ENCODE measurements around the gene HIGD2A. TPM values are rescaled to one million over a fixed set of nuclear protein-coding genes. Genes with fewer than 3 reads are reported as not detected.
"Not testable (repeated sequence)": the region's sequence is repeated elsewhere in the genome, so short reads cannot be mapped to it uniquely, and the experiment has no call there.

Gene HIGD2A
- total RNA-seq, 1 donor from 2014 or later: 90.5 TPM

GRCh38 chr5:176394881-176395675, 6.5 kb downstream of the HIGD2A start:
- no peak for DNase-seq

- DNase-seq: no peak
These were observed 7.8 kb downstream of the HIGD2A start for GRCh38 chr5:176396330-176396729.

- no peak for DNase-seq
These were observed 9.3 kb downstream of the HIGD2A start for GRCh38 chr5:176397736-176398420.

GRCh38 chr5:176400382-176401156, 12.0 kb downstream of the HIGD2A start:
- no peak for DNase-seq

GRCh38 chr5:176401281-176402205, 13.0 kb downstream of the HIGD2A start:
- no peak for DNase-seq

DNA sequence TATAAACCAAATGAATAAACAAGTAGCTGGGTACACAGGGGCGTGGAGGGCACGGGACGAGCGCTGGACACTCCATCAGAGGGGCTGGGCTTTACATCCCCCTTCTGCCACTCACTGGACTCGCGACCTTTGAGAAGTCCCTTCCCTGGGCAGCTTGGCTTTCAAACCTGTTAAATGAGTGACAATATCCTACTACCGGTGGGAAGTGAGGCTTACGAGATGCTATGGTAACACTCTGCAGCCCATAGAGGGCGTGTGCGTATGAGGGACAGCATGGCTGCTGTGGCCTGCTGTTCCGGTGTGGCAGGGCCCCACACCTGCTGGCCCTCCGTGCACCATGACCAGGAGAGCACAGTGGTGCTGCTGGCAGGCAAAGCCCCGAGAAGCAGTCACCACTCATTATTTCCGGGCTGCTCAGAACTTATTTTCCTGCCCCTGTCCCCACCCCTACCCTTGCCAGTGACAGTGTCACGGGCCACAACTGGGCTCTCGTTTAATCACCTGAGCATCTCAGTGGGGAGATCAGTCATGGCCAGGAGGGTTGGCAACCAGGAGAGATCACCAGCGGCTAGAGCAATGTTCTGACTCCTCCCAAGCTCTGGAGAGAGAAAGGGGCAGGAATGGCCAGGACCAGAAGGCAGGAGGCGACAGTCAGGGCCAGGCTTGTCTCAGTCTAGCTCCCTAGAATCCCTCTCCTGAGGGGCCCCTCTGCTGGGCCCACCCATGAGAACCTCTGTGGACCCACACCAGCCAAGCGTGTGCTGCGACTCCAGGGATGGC, 17.3 kb downstream of the HIGD2A start:
- DNase-seq: no peak

GRCh38 chr5:176406436-176407052, 18.0 kb downstream of the HIGD2A start:
- no peak for DNase-seq

DNA sequence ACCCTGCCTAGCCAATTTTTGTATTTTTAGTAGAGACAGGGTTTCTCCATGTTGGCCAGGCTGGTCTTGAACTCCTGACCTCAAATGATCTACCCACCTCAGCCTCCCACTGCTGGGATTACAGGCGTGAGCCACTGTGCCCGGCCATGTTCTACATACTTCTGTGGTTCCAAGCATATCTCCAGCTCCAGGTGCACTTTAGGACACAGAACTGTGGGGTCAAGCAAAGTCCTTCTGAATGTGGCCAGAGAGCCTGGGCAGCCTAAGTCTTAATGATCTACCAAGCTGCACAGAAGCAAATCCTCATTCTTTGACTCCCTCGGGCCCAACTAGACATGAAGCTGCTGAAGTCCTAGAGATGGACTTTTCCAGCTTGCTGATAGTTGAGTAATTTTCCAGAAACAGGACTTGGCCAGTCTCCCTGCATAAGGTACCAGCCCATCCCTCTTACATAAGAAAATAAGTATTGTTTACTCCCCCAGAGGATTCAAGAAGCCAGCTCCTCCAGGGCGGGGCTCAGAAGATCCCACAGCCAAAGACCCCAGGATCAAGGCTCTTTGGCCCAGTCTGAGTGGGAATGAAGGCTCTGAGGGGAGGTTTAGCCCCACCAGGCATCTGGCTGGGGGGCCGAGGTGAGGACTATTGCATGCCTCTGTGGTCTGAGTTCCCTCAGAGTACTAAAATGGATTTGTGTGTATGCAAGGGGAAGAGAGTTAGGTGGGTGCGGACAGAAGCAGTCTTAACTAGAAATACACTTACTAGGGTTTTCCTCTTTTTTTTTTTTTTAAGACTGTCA, 19.1 kb downstream of the HIGD2A start:
- no peak for DNase-seq

- DNase-seq: not testable (repeated sequence)
These were observed 19.7 kb downstream of the HIGD2A start for GRCh38 chr5:176408252-176408573.

DNA sequence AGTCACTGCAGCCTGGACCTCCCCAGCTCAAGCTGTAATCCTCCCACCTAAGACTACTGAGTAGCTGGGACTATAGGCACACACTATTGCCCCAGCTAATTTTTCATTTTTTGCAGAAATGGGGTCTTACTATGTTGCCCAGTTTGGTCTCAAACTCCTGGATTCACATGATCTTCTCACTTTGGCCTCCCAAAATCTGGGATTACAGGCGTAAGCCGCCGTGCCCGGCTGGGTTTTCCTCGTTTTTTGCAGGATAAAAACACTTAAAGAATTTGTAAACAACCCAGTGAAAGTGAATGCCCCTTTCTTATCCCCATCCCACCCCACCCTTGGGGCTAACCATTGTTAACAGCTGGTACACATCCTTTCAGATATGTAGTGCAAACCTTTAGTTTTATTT, 20.0 kb downstream of the HIGD2A start:
- DNase-seq: no peak

- no peak for DNase-seq
These were observed 21.2 kb downstream of the HIGD2A start for GRCh38 chr5:176409765-176410164.

GRCh38 chr5:176410486-176411180, 22.1 kb downstream of the HIGD2A start:
- no peak for DNase-seq

DNA sequence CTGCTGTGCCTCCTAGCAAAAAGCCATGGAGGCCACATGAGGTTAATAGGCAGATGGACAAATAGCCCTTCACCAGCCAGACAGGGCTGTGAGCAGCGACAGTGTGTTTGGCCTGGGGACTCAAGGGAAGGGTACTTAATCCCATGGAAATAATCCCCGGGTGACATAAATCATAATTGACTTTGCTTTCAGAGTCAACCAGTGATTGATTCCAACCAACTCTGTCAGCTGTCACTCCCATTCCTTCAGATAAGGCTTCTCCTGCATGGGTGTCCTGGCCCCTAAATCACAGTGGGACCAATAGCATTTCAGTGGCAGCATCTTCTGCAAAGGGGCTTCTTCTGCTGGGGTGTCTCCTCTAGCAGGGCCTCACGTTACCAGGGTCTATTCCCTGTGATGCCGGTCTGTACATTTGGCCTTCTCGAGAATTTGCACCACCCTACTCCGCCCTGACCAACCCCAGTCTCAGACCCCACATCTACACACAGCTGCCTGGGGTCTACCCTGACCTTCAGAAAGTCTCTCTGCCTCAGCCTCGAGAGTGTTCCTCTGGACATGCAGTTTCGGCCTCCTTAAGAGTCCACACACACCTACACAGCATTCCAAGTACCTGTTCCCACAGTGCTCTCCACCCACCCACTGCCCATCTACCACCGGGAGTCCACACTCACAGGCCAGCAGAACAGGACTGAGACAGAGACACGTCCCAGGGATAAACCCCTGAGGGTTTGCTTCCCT, 24.1 kb downstream of the HIGD2A start:
- no peak for DNase-seq

- DNase-seq: no peak
These were observed 24.7 kb downstream of the HIGD2A start for GRCh38 chr5:176413255-176413565.

DNA sequence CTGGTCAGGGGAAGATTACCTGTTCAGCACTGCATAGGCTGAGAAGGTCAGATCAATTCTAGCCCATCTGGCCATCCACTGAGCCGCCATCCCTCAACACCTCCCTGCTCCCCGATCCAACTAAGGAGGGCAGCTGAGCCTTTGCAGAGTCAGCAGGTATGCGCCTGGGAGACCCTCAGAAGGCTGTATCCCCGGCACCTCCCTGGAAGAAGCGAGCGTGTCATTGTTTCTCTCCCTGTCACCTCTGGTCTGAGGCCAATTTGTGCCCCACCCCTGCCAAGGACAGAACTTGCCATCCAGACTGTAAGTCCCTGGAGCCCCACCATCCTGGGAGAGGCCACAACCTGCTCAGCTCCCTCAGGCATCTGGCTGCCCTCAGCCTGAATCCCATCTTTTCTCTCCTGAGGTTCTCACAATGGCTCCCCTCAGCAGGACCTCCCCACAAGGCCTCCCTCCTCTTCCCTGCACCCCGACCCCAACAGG, 25.2 kb downstream of the HIGD2A start:
- DNase-seq: no peak

- no peak for DNase-seq
These were observed 26.2 kb downstream of the HIGD2A start for GRCh38 chr5:176414704-176415103.

DNA sequence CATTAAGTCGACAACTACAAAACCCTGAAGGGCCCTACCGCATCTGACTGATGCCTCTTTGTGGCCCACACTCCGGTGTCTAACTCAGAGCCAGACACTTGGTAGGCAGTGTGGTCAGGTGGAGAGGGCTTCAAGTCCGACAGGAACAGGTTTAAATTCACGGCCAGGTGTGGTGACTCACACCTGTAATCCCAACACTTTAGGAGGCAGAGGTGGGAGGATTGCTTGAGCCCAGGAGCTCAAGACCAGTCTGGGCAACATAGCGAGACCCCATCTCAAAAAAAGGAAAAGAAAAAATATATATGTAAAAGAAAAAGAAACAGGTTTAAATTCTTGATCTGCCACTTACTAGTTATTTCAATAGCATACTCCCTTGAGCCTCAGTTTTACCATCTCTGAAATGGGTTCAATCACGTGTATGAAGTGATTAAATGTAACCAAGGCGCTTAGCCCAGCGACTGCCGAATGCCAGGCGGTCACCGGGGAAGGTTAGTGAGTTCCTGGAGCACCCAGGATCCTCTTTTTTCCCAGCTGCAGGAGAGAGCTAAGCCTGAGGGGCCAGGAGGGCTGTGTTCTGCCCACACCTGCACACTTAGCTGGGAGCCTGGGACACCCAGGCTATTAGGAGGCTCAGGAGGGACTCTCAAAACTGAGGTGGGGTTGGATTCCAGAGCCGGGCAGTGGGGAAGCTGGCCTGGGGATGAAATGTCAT, 26.8 kb downstream of the HIGD2A start:
- peak; percentile 19 for DNase-seq

Data from tongue (tissue), 2 donors.